ENCODE measurements around the gene UBD. TPM values are rescaled to one million over a fixed set of nuclear protein-coding genes. Genes with fewer than 3 reads are reported as not detected.

UBD gene
- total RNA-seq, 2 donors from 2014 or later, result not detected

DNA sequence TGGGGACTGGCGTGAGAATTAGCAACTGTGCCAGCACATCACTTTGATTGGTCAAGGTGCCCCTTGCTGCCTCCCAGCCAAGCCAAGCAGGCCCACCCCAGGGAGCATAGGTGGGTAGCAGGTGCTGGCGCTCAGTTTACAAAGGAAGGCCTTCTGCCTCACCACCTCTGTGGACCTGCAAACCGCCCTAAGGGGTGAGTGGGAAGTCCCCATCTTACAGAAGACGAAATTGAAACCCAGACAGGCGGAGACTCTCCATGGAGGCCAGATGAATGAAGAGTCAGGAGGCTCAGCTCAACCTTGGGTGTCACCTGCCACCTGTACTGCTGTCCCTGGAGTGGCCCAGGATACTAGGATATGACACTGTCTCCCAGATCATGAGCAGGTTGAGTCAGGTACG is 50.3 kb downstream of the UBD start:
- TF ChIP-seq, protein P1, sequence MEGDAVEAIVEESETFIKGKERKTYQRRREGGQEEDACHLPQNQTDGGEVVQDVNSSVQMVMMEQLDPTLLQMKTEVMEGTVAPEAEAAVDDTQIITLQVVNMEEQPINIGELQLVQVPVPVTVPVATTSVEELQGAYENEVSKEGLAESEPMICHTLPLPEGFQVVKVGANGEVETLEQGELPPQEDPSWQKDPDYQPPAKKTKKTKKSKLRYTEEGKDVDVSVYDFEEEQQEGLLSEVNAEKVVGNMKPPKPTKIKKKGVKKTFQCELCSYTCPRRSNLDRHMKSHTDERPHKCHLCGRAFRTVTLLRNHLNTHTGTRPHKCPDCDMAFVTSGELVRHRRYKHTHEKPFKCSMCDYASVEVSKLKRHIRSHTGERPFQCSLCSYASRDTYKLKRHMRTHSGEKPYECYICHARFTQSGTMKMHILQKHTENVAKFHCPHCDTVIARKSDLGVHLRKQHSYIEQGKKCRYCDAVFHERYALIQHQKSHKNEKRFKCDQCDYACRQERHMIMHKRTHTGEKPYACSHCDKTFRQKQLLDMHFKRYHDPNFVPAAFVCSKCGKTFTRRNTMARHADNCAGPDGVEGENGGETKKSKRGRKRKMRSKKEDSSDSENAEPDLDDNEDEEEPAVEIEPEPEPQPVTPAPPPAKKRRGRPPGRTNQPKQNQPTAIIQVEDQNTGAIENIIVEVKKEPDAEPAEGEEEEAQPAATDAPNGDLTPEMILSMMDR (IDR thresholded peaks at IDR 0.05), result no peak
- H3K4me3 ChIP-seq, result no peak overlapping the region
- DNase-seq (ENCODE audit: low spot score), result no peak
- ATAC-seq (ENCODE audit: insufficient number of reproducible peaks, low FRiP score, low read depth), result no peak
- H3K27ac ChIP-seq, result no peak overlapping the region
- H3K27me3 ChIP-seq (replicated peaks; ENCODE audit: insufficient read depth), result no peaks in the 10 kb centered on the region
- no peaks in the 10 kb centered on the region for H3K36me3 ChIP-seq
- no peaks in the 10 kb centered on the region for H3K4me1 ChIP-seq (ENCODE audit: control insufficient read depth in 1 of 2, low read depth in 2 of 2)
- H3K9me3 ChIP-seq, result no peaks in the 10 kb centered on the region

DNA sequence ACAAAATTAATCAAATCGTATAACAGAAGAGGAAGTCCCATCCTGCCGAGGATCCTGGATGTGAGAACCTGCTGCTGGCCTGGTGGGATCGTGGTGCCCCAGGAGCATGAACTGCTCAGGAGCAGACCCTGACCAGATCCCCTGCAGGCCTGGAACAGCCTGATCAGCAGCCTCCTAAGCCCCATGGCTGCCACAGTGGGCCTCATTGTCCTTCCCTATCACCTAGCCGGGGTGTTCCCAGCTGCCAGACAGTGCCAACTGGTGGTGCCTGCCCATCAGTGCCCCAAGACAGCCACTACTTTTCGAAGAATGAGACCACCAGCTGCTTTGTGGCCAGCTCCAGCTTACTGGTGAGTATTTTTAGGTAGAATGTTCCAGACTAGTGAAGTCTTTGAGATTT is 52.2 kb downstream of the UBD start:
- Histone ChIP-seq H3K4me1 (ENCODE audit: control insufficient read depth in 1 of 2, low read depth in 2 of 2) (no peaks in the 10 kb centered on the region), H3K36me3 (no peaks in the 10 kb centered on the region), H3K27me3 (replicated peaks; ENCODE audit: insufficient read depth) (no peaks in the 10 kb centered on the region), H3K9me3 (no peaks in the 10 kb centered on the region), H3K4me3 (no peak overlapping the region), H3K27ac (no peak overlapping the region)
- ATAC-seq (ENCODE audit: insufficient number of reproducible peaks, low FRiP score, low read depth) (no peak), DNase-seq (ENCODE audit: low spot score) (no peak)
- TF ChIP-seq, protein P1 (IDR thresholded peaks at IDR 0.05), result no peak

GRCh38 chr6:29506446-29507067 is 53.0 kb downstream of the UBD start:
- Histone ChIP-seq H3K27me3 (replicated peaks; ENCODE audit: insufficient read depth) (no peaks in the 10 kb centered on the region), H3K9me3 (no peaks in the 10 kb centered on the region), H3K4me3 (no peak overlapping the region), H3K4me1 (ENCODE audit: control insufficient read depth in 1 of 2, low read depth in 2 of 2) (no peaks in the 10 kb centered on the region), H3K36me3 (no peaks in the 10 kb centered on the region), H3K27ac (no peak overlapping the region)
- DNase-seq (ENCODE audit: low spot score) (no peak), ATAC-seq (ENCODE audit: insufficient number of reproducible peaks, low FRiP score, low read depth) (no peak)
- TF ChIP-seq, protein P1 (IDR thresholded peaks at IDR 0.05), result no peak

DNA sequence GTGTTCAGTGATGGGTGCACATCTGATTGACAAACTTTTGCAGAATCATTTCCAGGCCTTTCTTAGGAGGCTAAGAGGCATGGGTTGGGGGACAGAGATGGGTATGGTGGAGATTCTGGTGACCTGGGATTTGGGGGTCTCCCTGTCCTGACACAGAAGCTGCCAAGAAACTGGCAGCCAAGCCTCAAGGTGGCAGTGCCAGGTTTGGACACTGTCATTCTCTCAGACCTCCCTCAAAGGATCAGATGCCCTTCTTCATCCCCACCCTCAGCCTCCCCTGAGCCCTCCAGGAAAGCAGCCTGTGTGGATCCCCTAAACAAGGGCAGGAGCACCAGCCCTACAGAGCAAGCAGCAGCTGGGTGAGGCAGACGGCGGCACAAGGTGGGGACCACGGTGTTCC is 53.7 kb downstream of the UBD start:
- Histone ChIP-seq H3K9me3 (no peaks in the 10 kb centered on the region), H3K27me3 (replicated peaks; ENCODE audit: insufficient read depth) (no peaks in the 10 kb centered on the region), H3K27ac (no peak overlapping the region), H3K4me1 (ENCODE audit: control insufficient read depth in 1 of 2, low read depth in 2 of 2) (no peaks in the 10 kb centered on the region), H3K4me3 (no peak overlapping the region), H3K36me3 (no peaks in the 10 kb centered on the region)
- ATAC-seq (ENCODE audit: insufficient number of reproducible peaks, low FRiP score, low read depth) (no peak), DNase-seq (ENCODE audit: low spot score) (no peak)
- TF ChIP-seq, protein P1 (IDR thresholded peaks at IDR 0.05), result no peak

Other genes with a start within 250 kb of the UBD start
- not detected for gene OR5V1, start 190.9 kb downstream of the UBD start, total RNA-seq
- gene OR12D3, start 184.4 kb downstream of the UBD start, total RNA-seq, result not detected
- gene OR12D2, start 164.1 kb downstream of the UBD start, total RNA-seq, result not detected
- gene OR12D1, start 144.8 kb downstream of the UBD start, total RNA-seq, result not detected
- not detected for gene OR10C1, start 120.4 kb downstream of the UBD start, total RNA-seq
- not detected for gene OR11A1, start 102.7 kb downstream of the UBD start, total RNA-seq
- not detected for gene OR2H1, start 102.6 kb downstream of the UBD start, total RNA-seq
- not detected for gene MAS1L, start 71.8 kb downstream of the UBD start, total RNA-seq
- not detected for gene OR2H2, start 25.4 kb upstream of the UBD start, total RNA-seq
- gene GABBR1, start 73.5 kb upstream of the UBD start, total RNA-seq, result 100 to 1,000 TPM in 1 of 2 donors, 10 to 100 TPM in 1; 63.2 to 112 TPM
- not detected for gene MOG, start 97.4 kb upstream of the UBD start, total RNA-seq
- 1 to 10 TPM in 1 of 2 donors, not detected in 1; 3.2 TPM for gene ZFP57, start 121.4 kb upstream of the UBD start, total RNA-seq
- 100 to 1,000 TPM in 1 of 2 donors, 10 to 100 TPM in 1; 94.2 to 117 TPM for gene HLA-F, start 163.7 kb upstream of the UBD start, total RNA-seq